ENCODE results near the gene GFOD1.

- TF ChIP-seq SMC3 (IDR thresholded peaks at IDR 0.05; ENCODE audit: low read depth, low read length) (no peak), CTCF (conservative IDR thresholded peaks at IDR 0.05; ENCODE audit: low read depth, low read length) (no peak), POLR2A (IDR thresholded peaks at IDR 0.05; ENCODE audit: low read depth, low read length) (no peak), MAZ (IDR thresholded peaks at IDR 0.05; ENCODE audit: borderline replicate concordance, low read depth, low read length) (no peak), ELK1 (IDR thresholded peaks at IDR 0.05; ENCODE audit: borderline replicate concordance, low read depth, low read length) (no peak), USF2 (IDR thresholded peaks at IDR 0.05; ENCODE audit: low read depth, low read length) (no peak)
Measured at GRCh38 chr6:13473768-13474165, 13.6 kb downstream of the GFOD1 start.
